Right lobe of liver (tissue), 6 donors: ENCODE measurements around the gene TTLL12. TPM values are rescaled to one million over a fixed set of nuclear protein-coding genes. Genes with fewer than 3 reads are reported as not detected.

Experiments used
- ATAC-seq, 4 donors: fragments of 200-7000 bp; cut with Tn5 transposase; one replicate each; pipeline ENCODE4 v1.9.1; 2020; ENCODE audit warnings: mild to moderate bottlenecking in 4 of 4, moderate library complexity in 4 of 4
- DNase-seq, 3 donors: peaks; one replicate each; pipeline ENCODE4 v3.0.0-alpha.2; 2020
- H3K27ac ChIP-seq, 3 donors: fragments of 200-600 bp; one replicate each; pipeline ENCODE4 v1.8.0; 2022
- H3K27me3 ChIP-seq, 2 donors: fragments of 200-600 bp; one replicate each; pipeline ENCODE4 v1.8.0; 2022
- H3K36me3 ChIP-seq, 4 donors: fragments of 200-600 bp; sonication (generic) in 1 of 4; one replicate each; pipeline versions ENCODE4 v1.5.1 to v1.8.0; 2017 to 2022; ENCODE audit warnings: control low read depth in 1 of 4
- H3K4me1 ChIP-seq, 4 donors: fragments of 200-600 bp; sonication (generic) in 1 of 4; one replicate each; pipeline versions ENCODE4 v1.5.1 to v1.8.0; 2017 to 2022; ENCODE audit warnings: control low read depth in 1 of 4
- H3K4me3 ChIP-seq, 3 donors: fragments of 200-600 bp; one replicate each; pipeline ENCODE4 v1.8.0; 2022
- H3K9me3 ChIP-seq, 4 donors: fragments of 200-600 bp; sonication (generic) in 1 of 4; one replicate each; pipeline versions ENCODE4 v1.5.1 to v1.8.0; 2017 to 2022; ENCODE audit warnings: control low read depth in 1 of 4
- POLR2A ChIP-seq: fragments of 450-650 bp; IDR thresholded peaks from one replicate; pipeline ENCODE4 v1.6.1; 2017; ENCODE audit warnings: antibody characterized with exemption, mild to moderate bottlenecking
- WGBS: methylation state at CpG from one replicate; pipeline ENCODE4 v1.1.6; 2018; ENCODE audit warnings: low coverage, low lambda C conversion rate; ENCODE audit not compliant: insufficient coverage; ENCODE audit errors: missing lambda C conversion rate; 5-methylcytosine and 5-hydroxymethylcytosine counted together
- intact Hi-C, 2 donors: fragments of 100-400 bp; cut with DNase I; formaldehyde crosslinking; loops; one replicate each; pipeline versions ENCODE4 v1.11.2 to v1.14.1; 2022
- total RNA-seq, 6 experiments: library from RNA; depleted of rRNA in 2 of 6; stranded (reverse); fragments of >200 nt in 2 of 6; fragmentation: NEBNext Ultra II Directional in 3 of 6; extraction: Animal tissue kit (Norgen Biotek cat#: 25700) in 3 of 6; gene quantifications; one replicate each; pipeline versions ENCODE4 v1.1.0 to v1.2.4, GENCODE V29; 2016 to 2023
- TF ChIP-seq, protein P1 (sequence below), 4 donors: fragments of 200-600 bp in 3 of 4; fragments of 450-650 bp in 1 of 4; IDR thresholded peaks; one replicate each; pipeline versions ENCODE4 v1.5.1 to v1.8.0; 2016 to 2022; ENCODE audit warnings: antibody characterized with exemption in 4 of 4, mild to moderate bottlenecking in 2 of 4
- donor health status: DM: no; HTN: yes; CAD: no.
- donor health status: DM: no; HTN: no; CAD: no.
- donor health status: DM: no; HTN: no; CAD: no.
- donor health status: DM: no; HTN: yes; CAD: no.
- donor health status: DM: no; HTN: yes; CAD: no.

The TTLL12 gene
- total RNA-seq, 6 experiments from 2014 or later = 18.6 to 43.5 (median 24.4) TPM

DNA sequence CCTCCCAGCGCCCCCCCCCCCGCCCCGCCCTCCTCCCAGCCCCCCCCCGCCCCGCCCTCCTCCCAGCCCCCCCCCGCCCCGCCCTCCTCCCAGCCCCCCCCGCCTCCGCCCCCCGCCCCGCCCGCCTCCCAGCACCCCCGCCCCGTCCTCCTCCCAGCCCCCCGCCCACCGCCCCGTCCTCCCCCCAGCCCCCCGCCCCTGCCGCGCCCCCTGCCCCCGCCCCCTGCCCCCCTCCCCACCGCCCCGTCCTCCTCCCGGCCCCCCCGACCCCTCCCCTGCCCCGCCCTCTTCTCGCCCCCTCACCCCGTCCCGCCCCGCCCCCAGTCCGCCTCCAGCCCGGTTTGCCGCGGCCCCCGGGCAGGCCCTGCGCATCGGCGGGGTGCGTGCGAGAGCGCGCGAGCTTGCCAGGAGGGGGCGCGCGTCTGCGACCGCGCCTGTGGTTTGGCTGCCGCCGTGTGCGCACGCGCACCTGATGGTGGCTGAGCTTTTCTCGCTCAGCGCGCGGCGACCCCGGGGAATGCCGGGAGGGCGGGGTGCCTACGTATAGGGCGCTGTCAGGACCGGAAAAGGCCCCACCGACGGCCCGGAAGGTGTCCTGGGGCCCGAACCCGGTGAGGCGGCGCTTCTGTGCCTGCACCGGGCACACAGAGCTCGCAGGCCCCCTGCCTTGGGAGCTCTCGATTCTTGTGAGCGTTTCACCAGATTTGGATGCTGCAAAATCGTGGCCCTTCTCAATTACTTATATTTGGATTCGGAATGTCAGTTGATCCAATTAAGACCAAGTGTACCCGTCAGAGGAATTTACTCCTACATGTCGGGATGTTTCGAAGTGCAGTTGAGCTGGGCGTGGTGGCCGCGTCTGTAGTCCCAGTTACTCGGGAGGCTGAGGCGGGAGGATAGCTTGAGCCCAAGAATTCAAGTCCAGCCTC is 501 bp upstream of the TTLL12 start:
- DNase-seq (peak; percentile 97 to 98 (median 98)), ATAC-seq (peak; percentile 86 to 93 (median 92))
- H3K4me3 ChIP-seq = peak overlapping the region; percentile 44 to 72 (median 64)
- 8% methylated on average over 46 of the region's 86 CpGs for WGBS
- no peaks in the 10 kb centered on the region for H3K9me3 ChIP-seq
- intact Hi-C loops = no loop called here
- no peaks in the 10 kb centered on the region for H3K36me3 ChIP-seq
- TF ChIP-seq, protein P1, sequence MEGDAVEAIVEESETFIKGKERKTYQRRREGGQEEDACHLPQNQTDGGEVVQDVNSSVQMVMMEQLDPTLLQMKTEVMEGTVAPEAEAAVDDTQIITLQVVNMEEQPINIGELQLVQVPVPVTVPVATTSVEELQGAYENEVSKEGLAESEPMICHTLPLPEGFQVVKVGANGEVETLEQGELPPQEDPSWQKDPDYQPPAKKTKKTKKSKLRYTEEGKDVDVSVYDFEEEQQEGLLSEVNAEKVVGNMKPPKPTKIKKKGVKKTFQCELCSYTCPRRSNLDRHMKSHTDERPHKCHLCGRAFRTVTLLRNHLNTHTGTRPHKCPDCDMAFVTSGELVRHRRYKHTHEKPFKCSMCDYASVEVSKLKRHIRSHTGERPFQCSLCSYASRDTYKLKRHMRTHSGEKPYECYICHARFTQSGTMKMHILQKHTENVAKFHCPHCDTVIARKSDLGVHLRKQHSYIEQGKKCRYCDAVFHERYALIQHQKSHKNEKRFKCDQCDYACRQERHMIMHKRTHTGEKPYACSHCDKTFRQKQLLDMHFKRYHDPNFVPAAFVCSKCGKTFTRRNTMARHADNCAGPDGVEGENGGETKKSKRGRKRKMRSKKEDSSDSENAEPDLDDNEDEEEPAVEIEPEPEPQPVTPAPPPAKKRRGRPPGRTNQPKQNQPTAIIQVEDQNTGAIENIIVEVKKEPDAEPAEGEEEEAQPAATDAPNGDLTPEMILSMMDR (IDR thresholded peaks at IDR 0.05) = peak; percentile 62 to 75 (median 68)
- peak; percentile 83 for TF ChIP-seq POLR2A
- H3K4me1 ChIP-seq = peaks cover 0 to 10% (median 4%) of the 10 kb centered on the region in 4 donors
- no peaks in the 10 kb centered on the region for H3K27me3 ChIP-seq
- H3K27ac ChIP-seq = peak overlapping the region; percentile 59 to 75 (median 74)

DNA sequence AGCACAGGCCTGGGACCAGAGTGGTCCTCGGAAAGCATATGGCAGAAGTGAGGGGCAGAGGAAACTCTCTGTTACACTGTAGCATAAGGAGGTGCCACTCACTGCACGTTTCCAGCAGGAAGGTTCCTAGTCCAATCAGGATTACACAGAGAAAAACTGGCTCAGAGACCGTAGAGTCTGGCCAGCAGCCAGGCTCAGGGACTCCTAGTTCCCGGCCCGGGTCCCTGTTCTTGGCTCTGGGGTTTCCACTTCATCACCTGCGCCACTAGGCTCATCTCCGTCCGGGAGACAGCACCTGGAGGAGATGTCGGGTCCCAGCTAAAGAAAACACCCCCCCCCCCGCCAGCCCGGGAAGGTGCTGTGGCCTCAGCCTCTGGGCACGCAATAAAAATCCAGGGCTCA is 1.1 kb downstream of the TTLL12 start:
- DNase-seq (peak; percentile 71 to 85 (median 80)), ATAC-seq (peak; percentile 33 to 50 (median 40))
- Histone ChIP-seq H3K27me3 (no peaks in the 10 kb centered on the region), H3K9me3 (no peaks in the 10 kb centered on the region), H3K4me3 (peak overlapping the region; percentile 72 to 77 (median 72)), H3K27ac (peak overlapping the region in 1 of 3 donors; percentile 47), H3K36me3 (no peaks in the 10 kb centered on the region), H3K4me1 (peaks cover 0 to 10% (median 4%) of the 10 kb centered on the region in 4 donors)
- TF ChIP-seq POLR2A = no peak
- TF ChIP-seq, protein P1 (IDR thresholded peaks at IDR 0.05) = no peak
- 23% methylated on average over 6 of the region's 12 CpGs for WGBS
- intact Hi-C loops = no loop called here

DNA sequence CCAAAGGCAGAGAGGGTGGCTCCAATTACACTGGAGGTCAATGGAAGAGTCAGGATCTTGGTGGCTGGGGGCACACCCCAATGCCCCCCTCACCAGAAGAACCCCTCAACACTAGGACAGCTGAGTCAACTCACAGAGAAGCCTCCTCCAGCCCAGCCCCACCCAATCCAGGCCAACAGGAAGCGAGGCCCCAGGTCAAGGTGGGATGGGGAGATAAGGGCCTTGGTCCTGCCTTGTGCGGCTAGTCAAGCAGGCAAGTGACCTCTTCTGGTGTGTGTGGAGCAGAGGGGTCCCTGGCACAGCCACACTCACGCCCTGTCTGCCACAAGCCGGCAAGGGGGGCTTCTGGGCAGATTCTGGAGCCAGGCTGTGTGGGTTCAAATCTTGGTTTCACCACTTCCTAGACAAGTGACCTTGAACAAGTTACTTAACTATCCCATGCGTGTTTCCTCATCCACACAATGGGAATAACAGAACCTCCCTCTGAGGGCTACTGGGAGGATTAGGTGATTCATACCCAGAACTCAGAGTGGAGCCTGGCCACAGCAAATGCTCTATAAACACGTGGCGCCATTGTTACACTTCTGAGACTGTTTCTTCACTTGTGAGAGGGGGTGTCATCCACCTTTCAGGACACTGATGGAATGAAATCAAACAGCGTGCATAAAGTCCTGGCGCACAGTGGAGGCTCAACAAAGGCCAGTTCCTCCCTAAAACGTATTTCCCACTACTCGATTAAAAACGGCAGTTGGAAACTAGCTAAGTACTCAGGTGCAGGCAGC is 3.2 kb downstream of the TTLL12 start:
- intact Hi-C loops = no loop called here
- TF ChIP-seq, protein P1 (IDR thresholded peaks at IDR 0.05) = no peak
- no peak for TF ChIP-seq POLR2A
- peaks cover 0 to 17% (median 5%) of the 10 kb centered on the region in 4 donors for H3K36me3 ChIP-seq
- H3K27me3 ChIP-seq = no peaks in the 10 kb centered on the region
- no peaks in the 10 kb centered on the region for H3K9me3 ChIP-seq
- no peak overlapping the region for H3K27ac ChIP-seq
- DNase-seq (no peak), ATAC-seq (no peak)
- 56% methylated on average over 6 of the region's 12 CpGs for WGBS
- no peak overlapping the region for H3K4me3 ChIP-seq
- H3K4me1 ChIP-seq = peaks cover 0 to 10% (median 4%) of the 10 kb centered on the region in 4 donors

DNA sequence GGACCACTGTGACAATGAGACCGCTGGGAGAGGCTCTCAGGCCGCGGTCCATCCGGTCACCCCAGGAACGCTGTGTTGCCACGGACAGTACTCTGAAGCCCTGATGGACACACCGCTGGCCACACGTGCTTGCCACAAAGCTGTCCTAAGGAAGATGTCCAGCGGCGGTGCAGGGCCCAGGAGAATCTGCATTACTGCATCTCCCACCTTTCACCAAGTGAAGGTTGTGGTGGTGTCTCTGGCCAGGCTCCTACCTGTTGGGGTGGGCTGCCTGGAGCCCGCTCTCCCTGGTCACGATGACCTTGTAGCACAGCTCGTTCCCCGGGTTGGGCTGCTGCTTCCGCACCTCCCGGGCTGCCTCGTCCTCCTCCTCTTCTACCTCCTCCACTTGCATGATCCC is 4.2 kb downstream of the TTLL12 start:
- no peak for ATAC-seq
- H3K27me3 ChIP-seq = no peaks in the 10 kb centered on the region
- TF ChIP-seq POLR2A = no peak
- TF ChIP-seq, protein P1 (IDR thresholded peaks at IDR 0.05) = no peak
- H3K27ac ChIP-seq = no peak overlapping the region
- H3K4me1 ChIP-seq = peaks cover 0 to 10% (median 4%) of the 10 kb centered on the region in 4 donors
- H3K9me3 ChIP-seq = no peaks in the 10 kb centered on the region
- intact Hi-C loops = no loop called here
- DNase-seq = no peak
- H3K4me3 ChIP-seq = no peak overlapping the region
- H3K36me3 ChIP-seq = peaks cover 0 to 20% (median 7%) of the 10 kb centered on the region in 4 donors
- no CpG with 5 or more reads among the region's 17 CpGs for WGBS
